WTC11 (cell line): ENCODE measurements around the gene ZNF773. TPM values are rescaled to one million over a fixed set of nuclear protein-coding genes. Genes with fewer than 3 reads are reported as not detected.

Source experiments
- ATAC-seq: fragments of 200-7000 bp; cut with Tn5 transposase; 2 replicates; pipeline ENCODE4 v1.10.0; 2021; ENCODE audit warnings: mild to moderate bottlenecking, moderate library complexity
- CTCF ChIA-PET: fragments of 300-600 bp; sonication (Branson Sonifier 250); formaldehyde crosslinking; loops from one replicate; lab custom pipeline; 2021; ENCODE audit warnings: antibody characterized with exemption; lab: Charles Lee
- POLR2A ChIA-PET: fragments of 350-600 bp; sonication (Branson Sonifier 250); formaldehyde crosslinking; loops from one replicate; lab custom pipeline; 2021; ENCODE audit warnings: antibody characterized with exemption; lab: Charles Lee
- DNase-seq: peaks from one replicate; pipeline ENCODE4 v3.0.0; 2021; ENCODE audit warnings: low spot score
- H3K27ac Mint-ChIP-seq: 2 replicates; pipeline ENCODE4 v1.8.0; 2021; ENCODE audit warnings: mixed read lengths
- H3K27me3 Mint-ChIP-seq: 2 replicates; pipeline ENCODE4 v1.8.0; 2021; ENCODE audit warnings: low read depth, mild to moderate bottlenecking, moderate library complexity, mixed read lengths
- H3K36me3 Mint-ChIP-seq: 2 replicates; pipeline ENCODE4 v1.8.0; 2021; ENCODE audit warnings: mixed read lengths
- H3K4me1 Mint-ChIP-seq: 2 replicates; pipeline ENCODE4 v1.8.0; 2022; ENCODE audit warnings: mixed read lengths
- H3K4me3 Mint-ChIP-seq: 2 replicates; pipeline ENCODE4 v1.8.0; 2021; ENCODE audit warnings: mild to moderate bottlenecking, moderate library complexity, mixed read lengths
- H3K9me3 Mint-ChIP-seq: 2 replicates; pipeline ENCODE4 v1.8.0; 2021; ENCODE audit warnings: mixed read lengths
- AR ChIP-seq: fragments of 250-450 bp; sonication (Bioruptor Pico); IDR thresholded peaks from 2 replicates; pipeline ENCODE4 v1.9.0; 2021; ENCODE audit warnings: mild to moderate bottlenecking
- ELF4 ChIP-seq: sonication (generic); formaldehyde crosslinking; IDR thresholded peaks from 2 replicates; pipeline ENCODE4 v1.8.1; 2022; ENCODE audit warnings: low read depth, mild to moderate bottlenecking, moderate library complexity, missing genetic modification reagents
- EMX1 ChIP-seq: fragments of 250-450 bp; sonication (Bioruptor Pico); IDR thresholded peaks from 2 replicates; pipeline ENCODE4 v1.8.0; 2021; ENCODE audit warnings: mild to moderate bottlenecking
- ERG ChIP-seq: fragments of 250-450 bp; sonication (Bioruptor Pico); IDR thresholded peaks from 2 replicates; pipeline ENCODE4 v1.8.0; 2021; ENCODE audit warnings: mild to moderate bottlenecking
- ESRRA ChIP-seq: sonication (generic); formaldehyde crosslinking; IDR thresholded peaks from 2 replicates; pipeline ENCODE4 v1.8.1; 2022; ENCODE audit warnings: mild to moderate bottlenecking, missing genetic modification reagents, borderline replicate concordance
- GTF2I ChIP-seq: fragments of 250-450 bp; sonication (Bioruptor Pico); conservative IDR thresholded peaks from 2 replicates; pipeline ENCODE4 v1.4.0; 2021; ENCODE audit warnings: mild to moderate bottlenecking
- MXD4 ChIP-seq: fragments of 250-450 bp; sonication (Bioruptor Pico); IDR thresholded peaks from 2 replicates; pipeline ENCODE4 v1.8.0; 2021; ENCODE audit warnings: mild to moderate bottlenecking, moderate library complexity, borderline replicate concordance
- PRDM15 ChIP-seq: sonication (generic); formaldehyde crosslinking; IDR thresholded peaks from 2 replicates; pipeline ENCODE4 v1.8.0; 2022; ENCODE audit warnings: missing genetic modification reagents
- TEAD1 ChIP-seq: sonication (generic); formaldehyde crosslinking; IDR thresholded peaks from 2 replicates; pipeline ENCODE4 v1.8.0; 2022; ENCODE audit warnings: mild to moderate bottlenecking, missing genetic modification reagents
- ZNF423 ChIP-seq: fragments of 250-450 bp; sonication (Bioruptor Pico); IDR thresholded peaks from 2 replicates; pipeline ENCODE4 v2.1.2; 2022; ENCODE audit warnings: mild to moderate bottlenecking, moderate library complexity
- total RNA-seq: library from RNA; stranded (reverse); gene quantifications from 3 replicates; pipeline ENCODE4 v1.2.3, GENCODE V29; 2021
- TF ChIP-seq, protein P1 (sequence below): sonication (generic); formaldehyde crosslinking; conservative IDR thresholded peaks from 2 replicates; pipeline ENCODE4 v1.8.1; 2023; ENCODE audit warnings: mild to moderate bottlenecking, low read depth, missing genetic modification reagents, moderate library complexity
- TF ChIP-seq, protein P2 (sequence below): sonication (generic); formaldehyde crosslinking; IDR thresholded peaks from 2 replicates; pipeline ENCODE4 v1.8.0; 2022; ENCODE audit warnings: mild to moderate bottlenecking, missing genetic modification reagents
- TF ChIP-seq, protein P3 (sequence below): sonication (generic); formaldehyde crosslinking; IDR thresholded peaks from 2 replicates; pipeline ENCODE4 v1.8.1; 2022; ENCODE audit warnings: low read depth, mild to moderate bottlenecking, moderate library complexity, missing genetic modification reagents, borderline replicate concordance

Gene ZNF773
- total RNA-seq, 1 experiment from 2014 or later, result 8.6 TPM

- TF ChIP-seq, protein P1, sequence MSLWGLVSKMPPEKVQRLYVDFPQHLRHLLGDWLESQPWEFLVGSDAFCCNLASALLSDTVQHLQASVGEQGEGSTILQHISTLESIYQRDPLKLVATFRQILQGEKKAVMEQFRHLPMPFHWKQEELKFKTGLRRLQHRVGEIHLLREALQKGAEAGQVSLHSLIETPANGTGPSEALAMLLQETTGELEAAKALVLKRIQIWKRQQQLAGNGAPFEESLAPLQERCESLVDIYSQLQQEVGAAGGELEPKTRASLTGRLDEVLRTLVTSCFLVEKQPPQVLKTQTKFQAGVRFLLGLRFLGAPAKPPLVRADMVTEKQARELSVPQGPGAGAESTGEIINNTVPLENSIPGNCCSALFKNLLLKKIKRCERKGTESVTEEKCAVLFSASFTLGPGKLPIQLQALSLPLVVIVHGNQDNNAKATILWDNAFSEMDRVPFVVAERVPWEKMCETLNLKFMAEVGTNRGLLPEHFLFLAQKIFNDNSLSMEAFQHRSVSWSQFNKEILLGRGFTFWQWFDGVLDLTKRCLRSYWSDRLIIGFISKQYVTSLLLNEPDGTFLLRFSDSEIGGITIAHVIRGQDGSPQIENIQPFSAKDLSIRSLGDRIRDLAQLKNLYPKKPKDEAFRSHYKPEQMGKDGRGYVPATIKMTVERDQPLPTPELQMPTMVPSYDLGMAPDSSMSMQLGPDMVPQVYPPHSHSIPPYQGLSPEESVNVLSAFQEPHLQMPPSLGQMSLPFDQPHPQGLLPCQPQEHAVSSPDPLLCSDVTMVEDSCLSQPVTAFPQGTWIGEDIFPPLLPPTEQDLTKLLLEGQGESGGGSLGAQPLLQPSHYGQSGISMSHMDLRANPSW (CRISPR knock-in tag), result no peak
These were observed 52.7 kb downstream of the ZNF773 start (continued) for GRCh38 chr19:57552432-57552831.

- POLR2A ChIA-PET, result no interaction called here
- Mint-ChIP-seq H3K4me3 (peak overlapping the region; percentile 97), H3K27me3 (peaks cover 22% of the 10 kb centered on the region), H3K9me3 (peaks cover 28% of the 10 kb centered on the region)
- ATAC-seq, result no peak
- TF ChIP-seq MXD4 (CRISPR knock-in tag), result no peak
- no peak for TF ChIP-seq ERG (CRISPR knock-in tag)
- no peak for TF ChIP-seq TEAD1 (CRISPR knock-in tag)
- TF ChIP-seq, protein P2, sequence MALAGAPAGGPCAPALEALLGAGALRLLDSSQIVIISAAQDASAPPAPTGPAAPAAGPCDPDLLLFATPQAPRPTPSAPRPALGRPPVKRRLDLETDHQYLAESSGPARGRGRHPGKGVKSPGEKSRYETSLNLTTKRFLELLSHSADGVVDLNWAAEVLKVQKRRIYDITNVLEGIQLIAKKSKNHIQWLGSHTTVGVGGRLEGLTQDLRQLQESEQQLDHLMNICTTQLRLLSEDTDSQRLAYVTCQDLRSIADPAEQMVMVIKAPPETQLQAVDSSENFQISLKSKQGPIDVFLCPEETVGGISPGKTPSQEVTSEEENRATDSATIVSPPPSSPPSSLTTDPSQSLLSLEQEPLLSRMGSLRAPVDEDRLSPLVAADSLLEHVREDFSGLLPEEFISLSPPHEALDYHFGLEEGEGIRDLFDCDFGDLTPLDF (CRISPR knock-in tag), result no peak
- no peak for TF ChIP-seq GTF2I (CRISPR knock-in tag)
- TF ChIP-seq EMX1, result no peak
- TF ChIP-seq, protein P3, sequence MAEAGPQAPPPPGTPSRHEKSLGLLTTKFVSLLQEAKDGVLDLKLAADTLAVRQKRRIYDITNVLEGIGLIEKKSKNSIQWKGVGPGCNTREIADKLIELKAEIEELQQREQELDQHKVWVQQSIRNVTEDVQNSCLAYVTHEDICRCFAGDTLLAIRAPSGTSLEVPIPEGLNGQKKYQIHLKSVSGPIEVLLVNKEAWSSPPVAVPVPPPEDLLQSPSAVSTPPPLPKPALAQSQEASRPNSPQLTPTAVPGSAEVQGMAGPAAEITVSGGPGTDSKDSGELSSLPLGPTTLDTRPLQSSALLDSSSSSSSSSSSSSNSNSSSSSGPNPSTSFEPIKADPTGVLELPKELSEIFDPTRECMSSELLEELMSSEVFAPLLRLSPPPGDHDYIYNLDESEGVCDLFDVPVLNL (CRISPR knock-in tag), result no peak
- no peak for TF ChIP-seq PRDM15 (CRISPR knock-in tag)
- no peak for TF ChIP-seq ESRRA (CRISPR knock-in tag)
- TF ChIP-seq AR (CRISPR knock-in tag), result no peak
- TF ChIP-seq ELF4 (CRISPR knock-in tag), result no peak
- TF ChIP-seq ZNF423 (CRISPR knock-in tag), result no peak
- TF ChIP-seq, protein P1 (CRISPR knock-in tag), result no peak
- TF ChIP-seq, all 79 proteins: peak for 0
- CTCF ChIA-PET, result interaction anchor here (1.2 kb wide), 1 partner anchor 152 kb away, joined by 3 read pairs; no protein-coding TSS in a partner anchor
- no peak for DNase-seq
- peaks cover 11% of the 10 kb centered on the region for H3K4me1 Mint-ChIP-seq
- no peak overlapping the region for H3K27ac Mint-ChIP-seq
- H3K36me3 Mint-ChIP-seq, result peaks cover 54% of the 10 kb centered on the region
These were observed 57.9 kb downstream of the ZNF773 start for GRCh38 chr19:57557659-57558058.
